Thoracic aorta (tissue), 2 donors: ENCODE data around the gene TOX2. TPM values are rescaled to one million over a fixed set of nuclear protein-coding genes. Genes with fewer than 3 reads are reported as not detected.

ENCODE experiments used
- ATAC-seq: fragments of 150-250 bp; one replicate; pipeline ENCODE4 v1.8.0; 2017; ENCODE audit warnings: low read depth; ENCODE audit not compliant: insufficient number of reproducible peaks, low FRiP score
- DNase-seq: peaks from one replicate; pipeline ENCODE4 v3.0.0-alpha.2; 2020; ENCODE audit warnings: low spot score
- H3K27ac ChIP-seq, 2 donors: fragments of 200-600 bp; sonication (generic); 1 replicate in 1 of 2; 2 replicates in 1 of 2; pipeline ENCODE4 v1.5.1; 2016; ENCODE audit warnings: mild to moderate bottlenecking in 2 of 2, moderate library complexity in 2 of 2
- H3K27me3 ChIP-seq: fragments of 200-600 bp; sonication (generic); replicated peaks from 2 replicates; pipeline ENCODE4 v1.6.0; 2016; ENCODE audit warnings: mild to moderate bottlenecking; ENCODE audit not compliant: insufficient read depth
- H3K36me3 ChIP-seq: fragments of 200-600 bp; sonication (generic); one replicate; pipeline ENCODE4 v1.5.1; 2016
- H3K4me1 ChIP-seq, 2 donors: fragments of 200-600 bp; sonication (generic); 1 replicate in 1 of 2; 2 replicates in 1 of 2; pipeline versions ENCODE4 v1.5.1 to v1.6.0; 2016; ENCODE audit warnings: low read depth in 2 of 2, mild to moderate bottlenecking in 1 of 2; ENCODE audit not compliant: control insufficient read depth in 1 of 2
- H3K4me3 ChIP-seq: fragments of 200-600 bp; sonication (generic); 2 replicates; pipeline ENCODE4 v1.5.1; 2016; ENCODE audit warnings: mild to moderate bottlenecking
- H3K9me3 ChIP-seq: fragments of 200-600 bp; sonication (generic); 2 replicates; pipeline ENCODE4 v1.5.1; 2016
- CTCF ChIP-seq: fragments of 200-600 bp; sonication (generic); IDR thresholded peaks from one replicate; pipeline ENCODE4 v1.5.1; 2019; ENCODE audit warnings: antibody characterized with exemption
- total RNA-seq, 2 donors: library from RNA; depleted of rRNA; stranded (reverse); fragments of >200 nt; gene quantifications; one replicate each; pipeline versions ENCODE4 v1.1.0 to v1.2.3, GENCODE V29; 2016

Gene TOX2
- total RNA-seq, 2 donors from 2014 or later: 4.2 to 14.6 TPM

GRCh38 chr20:43982016-43982415 is 67.4 kb downstream of the TOX2 start:
- TF ChIP-seq CTCF: no peak
- H3K27me3 ChIP-seq: no peaks in the 10 kb centered on the region
- H3K27ac ChIP-seq: no peak overlapping the region
- H3K4me1 ChIP-seq: peaks cover 0 to 16% of the 10 kb centered on the region in 2 donors
- no peak overlapping the region for H3K4me3 ChIP-seq
- no peaks in the 10 kb centered on the region for H3K9me3 ChIP-seq
- DNase-seq (no peak), ATAC-seq (no peak)
- no peaks in the 10 kb centered on the region for H3K36me3 ChIP-seq

GRCh38 chr20:43982886-43983285 is 68.2 kb downstream of the TOX2 start:
- Histone ChIP-seq H3K36me3 (no peaks in the 10 kb centered on the region), H3K27me3 (no peaks in the 10 kb centered on the region), H3K9me3 (no peaks in the 10 kb centered on the region), H3K4me1 (peaks cover 0 to 16% of the 10 kb centered on the region in 2 donors), H3K4me3 (no peak overlapping the region), H3K27ac (no peak overlapping the region)
- no peak for TF ChIP-seq CTCF
- ATAC-seq: no peak
- no peak for DNase-seq

GRCh38 chr20:43983359-43983758 is 68.7 kb downstream of the TOX2 start:
- Histone ChIP-seq H3K4me3 (no peak overlapping the region), H3K27ac (no peak overlapping the region), H3K27me3 (no peaks in the 10 kb centered on the region), H3K4me1 (peaks cover 0 to 16% of the 10 kb centered on the region in 2 donors), H3K36me3 (no peaks in the 10 kb centered on the region), H3K9me3 (no peaks in the 10 kb centered on the region)
- peak; percentile 14 for TF ChIP-seq CTCF
- ATAC-seq: no peak
- DNase-seq: no peak

- H3K9me3 ChIP-seq: no peaks in the 10 kb centered on the region
- DNase-seq: no peak
- H3K27ac ChIP-seq: no peak overlapping the region
- no peaks in the 10 kb centered on the region for H3K36me3 ChIP-seq
- H3K4me3 ChIP-seq: no peak overlapping the region
- no peak for ATAC-seq
- no peaks in the 10 kb centered on the region for H3K27me3 ChIP-seq
- H3K4me1 ChIP-seq: peaks cover 0 to 16% of the 10 kb centered on the region in 2 donors
- no peak for TF ChIP-seq CTCF
Observed at GRCh38 chr20:43983904-43984361, 69.3 kb downstream of the TOX2 start.

GRCh38 chr20:43984587-43984986 is 69.9 kb downstream of the TOX2 start:
- TF ChIP-seq CTCF: no peak
- no peak for DNase-seq
- no peak for ATAC-seq
- H3K4me3 ChIP-seq: no peak overlapping the region
- H3K27ac ChIP-seq: no peak overlapping the region
- H3K9me3 ChIP-seq: no peaks in the 10 kb centered on the region
- no peaks in the 10 kb centered on the region for H3K27me3 ChIP-seq
- H3K36me3 ChIP-seq: no peaks in the 10 kb centered on the region
- H3K4me1 ChIP-seq: peaks cover 0 to 16% of the 10 kb centered on the region in 2 donors
